GDM1 (cell line): Measurements from ENCODE around the gene USP11.
A peak's percentile ranks its signal among the peaks of the same experiment; 100 is the strongest.

Experiments
- DNase-seq: peaks from one replicate; lab custom pipeline; 2025; lab: John Stamatoyannopoulos, UW

USP11 gene

GRCh38 chrX:47232803-47233332 lies at the start of gene USP11:
Gene USP11 (plus strand): TSS chrX:47233009. CDS start chrX:47233044, 35 bp downstream.
- DNase-seq = no peak

GRCh38 chrX:47184486-47184885 lies 48.3 kb upstream of the USP11 start:
- no peak for DNase-seq

- no peak for DNase-seq
These were observed 47.6 kb upstream of the USP11 start for GRCh38 chrX:47185241-47185640.

GRCh38 chrX:47186096-47186740 lies 46.6 kb upstream of the USP11 start:
- no peak for DNase-seq

GRCh38 chrX:47187106-47187677 lies 45.6 kb upstream of the USP11 start:
- no peak for DNase-seq

- no peak for DNase-seq
These were observed 42.9 kb upstream of the USP11 start for GRCh38 chrX:47189906-47190305.

- DNase-seq = peak; percentile 85
These were observed 42.2 kb upstream of the USP11 start for GRCh38 chrX:47190445-47191269.

GRCh38 chrX:47191331-47191730 lies 41.5 kb upstream of the USP11 start:
- no peak for DNase-seq

- DNase-seq = no peak
These were observed 40.9 kb upstream of the USP11 start for GRCh38 chrX:47191806-47192401.

GRCh38 chrX:47193475-47194193 lies 39.2 kb upstream of the USP11 start, which contains the start of gene UBA1:
Gene UBA1 (plus strand): TSS chrX:47193829. CDS start chrX:47198803, 4,974 bp downstream.
- peak; percentile 96 for DNase-seq

- DNase-seq = no peak
These were observed 38.5 kb upstream of the USP11 start for GRCh38 chrX:47194194-47194787.

- no peak for DNase-seq
These were observed 36.7 kb upstream of the USP11 start for GRCh38 chrX:47196098-47196497.

- DNase-seq = no peak
These were observed 35.3 kb upstream of the USP11 start for GRCh38 chrX:47197526-47197925.

GRCh38 chrX:47198026-47198686 lies 34.7 kb upstream of the USP11 start:
- no peak for DNase-seq

- DNase-seq = no peak
These were observed 34.1 kb upstream of the USP11 start for GRCh38 chrX:47198687-47199080.

- no peak for DNase-seq
These were observed 33.5 kb upstream of the USP11 start for GRCh38 chrX:47199286-47199685.

- DNase-seq = no peak
These were observed 32.2 kb upstream of the USP11 start for GRCh38 chrX:47200385-47201150.

- no peak for DNase-seq
These were observed 31.4 kb upstream of the USP11 start for GRCh38 chrX:47201345-47201944.

- DNase-seq = no peak
These were observed 30.5 kb upstream of the USP11 start for GRCh38 chrX:47202316-47202715.

GRCh38 chrX:47202877-47203276 lies 29.9 kb upstream of the USP11 start:
- no peak for DNase-seq
